WERI-Rb-1 (cell line): ENCODE results near the gene TRIM37.

Experiments used
- DNase-seq: peaks from one replicate; pipeline ENCODE4 v3.0.0-alpha.2; 2020
- H3K27ac ChIP-seq: fragments of 250-450 bp; sonication (Bioruptor Pico); 2 replicates; pipeline ENCODE4 v1.5.1; 2020; ENCODE audit warnings: mild to moderate bottlenecking, moderate library complexity
- H3K27me3 ChIP-seq: fragments of 250-450 bp; sonication (Bioruptor Pico); 2 replicates; pipeline ENCODE4 v1.5.1; 2021; ENCODE audit warnings: mild to moderate bottlenecking, low read depth, moderate library complexity; ENCODE audit not compliant: insufficient read depth, severe bottlenecking
- H3K36me3 ChIP-seq: fragments of 250-450 bp; sonication (Bioruptor Pico); 2 replicates; pipeline ENCODE4 v1.5.1; 2020; ENCODE audit warnings: mild to moderate bottlenecking, moderate library complexity
- H3K4me3 ChIP-seq: 2 replicates; pipeline ENCODE4 v1.5.1; 2011; ENCODE audit warnings: low read depth, mild to moderate bottlenecking, control low read depth, low read length
- H3K9me3 ChIP-seq: fragments of 250-450 bp; sonication (Bioruptor Pico); 2 replicates; pipeline ENCODE4 v1.5.1; 2021; ENCODE audit warnings: mild to moderate bottlenecking, moderate library complexity; ENCODE audit not compliant: severe bottlenecking
- TF ChIP-seq, protein P1 (sequence below): IDR thresholded peaks from 2 replicates; pipeline ENCODE4 v1.5.1; 2011; ENCODE audit warnings: low read depth, mild to moderate bottlenecking, control low read depth, inconsistent platforms, low read length

Gene TRIM37

GRCh38 chr17:59047616-59048015, 59.1 kb downstream of the TRIM37 start:
- Histone ChIP-seq H3K36me3 (peaks cover 72% of the 10 kb centered on the region), H3K9me3 (no peaks in the 10 kb centered on the region), H3K27me3 (no peaks in the 10 kb centered on the region), H3K27ac (no peak overlapping the region), H3K4me3 (no peak overlapping the region)
- TF ChIP-seq, protein P1, sequence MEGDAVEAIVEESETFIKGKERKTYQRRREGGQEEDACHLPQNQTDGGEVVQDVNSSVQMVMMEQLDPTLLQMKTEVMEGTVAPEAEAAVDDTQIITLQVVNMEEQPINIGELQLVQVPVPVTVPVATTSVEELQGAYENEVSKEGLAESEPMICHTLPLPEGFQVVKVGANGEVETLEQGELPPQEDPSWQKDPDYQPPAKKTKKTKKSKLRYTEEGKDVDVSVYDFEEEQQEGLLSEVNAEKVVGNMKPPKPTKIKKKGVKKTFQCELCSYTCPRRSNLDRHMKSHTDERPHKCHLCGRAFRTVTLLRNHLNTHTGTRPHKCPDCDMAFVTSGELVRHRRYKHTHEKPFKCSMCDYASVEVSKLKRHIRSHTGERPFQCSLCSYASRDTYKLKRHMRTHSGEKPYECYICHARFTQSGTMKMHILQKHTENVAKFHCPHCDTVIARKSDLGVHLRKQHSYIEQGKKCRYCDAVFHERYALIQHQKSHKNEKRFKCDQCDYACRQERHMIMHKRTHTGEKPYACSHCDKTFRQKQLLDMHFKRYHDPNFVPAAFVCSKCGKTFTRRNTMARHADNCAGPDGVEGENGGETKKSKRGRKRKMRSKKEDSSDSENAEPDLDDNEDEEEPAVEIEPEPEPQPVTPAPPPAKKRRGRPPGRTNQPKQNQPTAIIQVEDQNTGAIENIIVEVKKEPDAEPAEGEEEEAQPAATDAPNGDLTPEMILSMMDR: no peak
- no peak for DNase-seq

- Histone ChIP-seq H3K4me3 (no peak overlapping the region), H3K27me3 (no peaks in the 10 kb centered on the region), H3K9me3 (no peaks in the 10 kb centered on the region), H3K36me3 (peaks cover 82% of the 10 kb centered on the region), H3K27ac (no peak overlapping the region)
- no peak for DNase-seq
- TF ChIP-seq, protein P1: no peak
Observed at GRCh38 chr17:59046192-59046591, 60.5 kb downstream of the TRIM37 start.

- H3K4me3 ChIP-seq: no peak overlapping the region
- no peaks in the 10 kb centered on the region for H3K27me3 ChIP-seq
- H3K9me3 ChIP-seq: no peaks in the 10 kb centered on the region
- no peak for DNase-seq
- TF ChIP-seq, protein P1: no peak
- H3K27ac ChIP-seq: no peak overlapping the region
- H3K36me3 ChIP-seq: peaks cover 79% of the 10 kb centered on the region
Observed at GRCh38 chr17:59038734-59039133, 67.9 kb downstream of the TRIM37 start.

- Histone ChIP-seq H3K27me3 (no peaks in the 10 kb centered on the region), H3K9me3 (no peaks in the 10 kb centered on the region), H3K27ac (no peak overlapping the region), H3K4me3 (no peak overlapping the region), H3K36me3 (peaks cover 72% of the 10 kb centered on the region)
- DNase-seq: no peak
- TF ChIP-seq, protein P1: no peak
Observed at GRCh38 chr17:59037960-59038359, 68.7 kb downstream of the TRIM37 start.

DNA sequence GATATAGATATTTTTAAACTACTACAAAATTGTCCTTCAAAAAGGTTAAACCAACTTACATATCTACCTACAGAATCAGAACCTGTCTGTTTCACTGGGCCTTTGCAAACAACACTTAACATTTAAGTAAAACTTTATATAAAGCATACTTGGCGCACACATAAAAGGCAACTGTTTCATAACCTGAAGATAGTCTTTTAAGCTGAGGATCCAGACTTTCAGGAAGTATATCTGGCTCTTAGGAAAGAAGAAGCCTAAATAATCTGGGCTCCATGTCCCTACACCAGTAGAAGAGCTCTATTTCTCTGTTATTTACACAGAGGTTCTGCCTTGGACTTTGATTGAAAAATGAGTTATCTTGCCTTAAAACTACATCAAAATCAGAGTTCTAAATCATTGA, 75.9 kb downstream of the TRIM37 start:
- Histone ChIP-seq H3K27me3 (no peaks in the 10 kb centered on the region), H3K27ac (no peak overlapping the region), H3K36me3 (peaks cover 50% of the 10 kb centered on the region), H3K4me3 (no peak overlapping the region), H3K9me3 (no peaks in the 10 kb centered on the region)
- no peak for DNase-seq
- TF ChIP-seq, protein P1: no peak

DNA sequence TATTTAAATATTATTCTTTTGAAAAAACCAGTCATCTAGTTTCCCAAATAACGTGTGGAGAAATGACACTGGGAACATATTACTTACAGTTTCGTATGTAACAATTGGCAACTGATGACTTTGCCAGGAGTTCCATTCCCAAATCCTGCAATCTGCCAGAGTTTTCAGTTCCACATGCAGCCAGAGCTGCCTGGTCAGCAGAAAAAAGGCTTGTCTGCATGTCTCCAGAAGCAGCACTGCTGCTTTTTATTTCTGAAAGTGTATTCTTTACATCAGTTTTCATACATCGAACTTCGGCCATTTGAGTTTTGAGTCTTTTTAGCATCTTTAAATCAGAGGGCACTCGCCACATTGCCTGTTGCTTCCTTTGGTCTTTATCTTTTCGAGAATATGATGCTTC, 78.4 kb downstream of the TRIM37 start:
- Histone ChIP-seq H3K36me3 (peaks cover 47% of the 10 kb centered on the region), H3K4me3 (no peak overlapping the region), H3K27me3 (no peaks in the 10 kb centered on the region), H3K27ac (no peak overlapping the region), H3K9me3 (no peaks in the 10 kb centered on the region)
- DNase-seq: no peak
- TF ChIP-seq, protein P1: no peak
